Measurements from ENCODE around the gene AIP. TPM values are rescaled to one million over a fixed set of nuclear protein-coding genes. Genes with fewer than 3 reads are reported as not detected.

Gene AIP
- total RNA-seq, 1 experiment from 2014 or later: 61.0 TPM

- no peak for ATAC-seq
- DNase-seq (ENCODE audit: low read depth, low spot score): no peak
- POLR2A ChIA-PET: no interaction called here
- TF ChIP-seq JUND (IDR thresholded peaks at IDR 0.05) (no peak), SP1 (IDR thresholded peaks at IDR 0.05; ENCODE audit: low read depth) (no peak), ZNF274 (IDR thresholded peaks at IDR 0.05; ENCODE audit: low read depth, low read length) (no peak), RAD21 (IDR thresholded peaks at IDR 0.05; ENCODE audit: low read depth) (no peak), POLR2AphosphoS5 (IDR thresholded peaks at IDR 0.05; ENCODE audit: low read depth, low read length) (no peak), MAX (IDR thresholded peaks at IDR 0.05) (no peak), CEBPB (IDR thresholded peaks at IDR 0.05; ENCODE audit: low read depth) (no peak)
- no peaks in the 10 kb centered on the region for H3K9me3 ChIP-seq (ENCODE audit: control insufficient read depth in 1 of 2, insufficient read depth in 1 of 2, low read depth in 1 of 2, low read length in 2 of 2)
- H3K4me3 ChIP-seq (replicated peaks in 1 of 2; ENCODE audit: low read depth in 1 of 2, low read length in 2 of 2): no peak overlapping the region
- no TSS peak for BruUV-seq (replicated peaks)
- CTCF ChIA-PET: no interaction called here
- H3K36me3 ChIP-seq (ENCODE audit: control insufficient read depth in 1 of 2, insufficient read depth in 2 of 2, low read length in 2 of 2): peaks cover 0 to 5% of the 10 kb centered on the region in 2 experiments; a peak in 2 of 4 replicates
- no peaks in the 10 kb centered on the region for H3K4me1 ChIP-seq (ENCODE audit: control insufficient read depth in 1 of 2, insufficient read depth in 2 of 2, low read length in 2 of 2)
- H3K27me3 ChIP-seq (ENCODE audit: insufficient read depth, low read length): no peaks in the 10 kb centered on the region
- no peaks in the 10 kb centered on the region for H3K79me2 ChIP-seq (ENCODE audit: insufficient read depth, low read length)
- H2AFZ ChIP-seq (ENCODE audit: low read depth, low read length, poor library complexity, severe bottlenecking): no peak overlapping the region
- RAD21 ChIA-PET (ENCODE audit: low non-redundant PET in 1 of 2, low total read pairs in 2 of 2, uncharacterized antibody in 2 of 2, unreplicated experiment in 2 of 2): no interaction called here
- intact Hi-C loops (cut with micrococcal nuclease): no loop called here
- H4K20me1 ChIP-seq (ENCODE audit: insufficient read depth): no peaks in the 10 kb centered on the region
- H3K27ac ChIP-seq (ENCODE audit: low read depth, low read length): no peak overlapping the region
- no peak overlapping the region for H3K4me2 ChIP-seq (ENCODE audit: low read length)
- H3K9ac ChIP-seq (ENCODE audit: low read length): no peak overlapping the region
- H3K9me2 ChIP-seq (ENCODE audit: insufficient read depth): no peaks in the 10 kb centered on the region
Measured at GRCh38 chr11:67494371-67495233, 11.8 kb downstream of the AIP start.

GRCh38 chr11:67495234-67496005 is 12.6 kb downstream of the AIP start:
- H3K4me3 ChIP-seq (replicated peaks in 1 of 2; ENCODE audit: low read depth in 1 of 2, low read length in 2 of 2): no peak overlapping the region
- no peaks in the 10 kb centered on the region for H3K27me3 ChIP-seq (ENCODE audit: insufficient read depth, low read length)
- H3K27ac ChIP-seq (ENCODE audit: low read depth, low read length): no peak overlapping the region
- H2AFZ ChIP-seq (ENCODE audit: low read depth, low read length, poor library complexity, severe bottlenecking): no peak overlapping the region
- CTCF ChIA-PET: no interaction called here
- no peaks in the 10 kb centered on the region for H4K20me1 ChIP-seq (ENCODE audit: insufficient read depth)
- no TSS peak for BruUV-seq (replicated peaks)
- DNase-seq (ENCODE audit: low read depth, low spot score) (no peak), ATAC-seq (no peak)
- H3K9me2 ChIP-seq (ENCODE audit: insufficient read depth): no peaks in the 10 kb centered on the region
- no peaks in the 10 kb centered on the region for H3K9me3 ChIP-seq (ENCODE audit: control insufficient read depth in 1 of 2, insufficient read depth in 1 of 2, low read depth in 1 of 2, low read length in 2 of 2)
- H3K79me2 ChIP-seq (ENCODE audit: insufficient read depth, low read length): no peaks in the 10 kb centered on the region
- intact Hi-C loops (cut with micrococcal nuclease): no loop called here
- RAD21 ChIA-PET (ENCODE audit: low non-redundant PET in 1 of 2, low total read pairs in 2 of 2, uncharacterized antibody in 2 of 2, unreplicated experiment in 2 of 2): no interaction called here
- peaks cover 0 to 5% of the 10 kb centered on the region in 2 experiments; a peak in 2 of 4 replicates for H3K36me3 ChIP-seq (ENCODE audit: control insufficient read depth in 1 of 2, insufficient read depth in 2 of 2, low read length in 2 of 2)
- no peaks in the 10 kb centered on the region for H3K4me1 ChIP-seq (ENCODE audit: control insufficient read depth in 1 of 2, insufficient read depth in 2 of 2, low read length in 2 of 2)
- H3K4me2 ChIP-seq (ENCODE audit: low read length): no peak overlapping the region
- POLR2A ChIA-PET: no interaction called here
- no peak overlapping the region for H3K9ac ChIP-seq (ENCODE audit: low read length)
- TF ChIP-seq YY1 (IDR thresholded peaks at IDR 0.05; ENCODE audit: extremely low read depth, insufficient replicate concordance, low read depth, low read length): no peak
- no peak for TF ChIP-seq MAX (IDR thresholded peaks at IDR 0.05)
- no peak for TF ChIP-seq ZFX (IDR thresholded peaks at IDR 0.05)
- no peak for TF ChIP-seq SRF (IDR thresholded peaks at IDR 0.05; ENCODE audit: low read depth)
- no peak for TF ChIP-seq SP1 (IDR thresholded peaks at IDR 0.05; ENCODE audit: low read depth)
- TF ChIP-seq ATF3 (IDR thresholded peaks at IDR 0.05): no peak
- no peak for TF ChIP-seq CEBPB (IDR thresholded peaks at IDR 0.05; ENCODE audit: low read depth)
- no peak for TF ChIP-seq CBX3 (IDR thresholded peaks at IDR 0.05; ENCODE audit: low read depth)
- no peak for TF ChIP-seq FOSL1 (IDR thresholded peaks at IDR 0.05; ENCODE audit: low read depth)
- no peak for TF ChIP-seq ZNF274 (IDR thresholded peaks at IDR 0.05; ENCODE audit: low read depth, low read length)
- no peak for TF ChIP-seq TCF7L2 (IDR thresholded peaks at IDR 0.05; ENCODE audit: borderline replicate concordance, extremely low read depth, insufficient read depth, insufficient read length)
- no peak for TF ChIP-seq POLR2A (IDR thresholded peaks at IDR 0.05; ENCODE audit: borderline replicate concordance, extremely low read depth, insufficient read depth, insufficient read length)
- TF ChIP-seq EZH2phosphoT487 (IDR thresholded peaks at IDR 0.05; ENCODE audit: borderline replicate concordance): no peak
- TF ChIP-seq JUND (IDR thresholded peaks at IDR 0.05): no peak
- TF ChIP-seq EZH2 (IDR thresholded peaks at IDR 0.05): no peak
- TF ChIP-seq EGR1 (IDR thresholded peaks at IDR 0.05; ENCODE audit: low read depth): no peak

Measured in HCT116 (cell line).